DOHH2 (cell line): Measurements from ENCODE around the gene ZBTB47.

Experiments
- H3F3A ChIP-seq: fragments of 200-600 bp; sonication (generic), shearing (Covaris generic); 2 replicates; pipeline ENCODE4 v1.6.0; 2016; ENCODE audit warnings: antibody characterized with exemption, mild to moderate bottlenecking; ENCODE audit not compliant: control insufficient read depth, insufficient read depth
- H3K27ac ChIP-seq: fragments of 200-600 bp; sonication (generic); 2 replicates; pipeline ENCODE4 v1.5.1; 2014; ENCODE audit warnings: low read depth, mild to moderate bottlenecking, low read length, moderate library complexity
- H3K27me3 ChIP-seq: fragments of 200-600 bp; sonication (generic); 2 replicates; pipeline ENCODE4 v1.6.1; 2014; ENCODE audit warnings: mild to moderate bottlenecking, low read length, mixed read lengths; ENCODE audit not compliant: control insufficient read depth
- H3K36me3 ChIP-seq: fragments of 200-600 bp; sonication (generic); 2 replicates; pipeline ENCODE4 v1.6.1; 2014; ENCODE audit warnings: mild to moderate bottlenecking, low read length, moderate library complexity, mixed read lengths; ENCODE audit not compliant: control insufficient read depth
- H3K4me1 ChIP-seq: fragments of 200-600 bp; sonication (generic); 2 replicates; pipeline ENCODE4 v1.6.1; 2014; ENCODE audit warnings: mild to moderate bottlenecking, low read length, mixed read lengths; ENCODE audit not compliant: control insufficient read depth
- H3K4me2 ChIP-seq: fragments of 200-600 bp; sonication (generic); 2 replicates; pipeline ENCODE4 v1.6.0; 2014; ENCODE audit warnings: mild to moderate bottlenecking, low read length, moderate library complexity
- H3K4me3 ChIP-seq: fragments of 200-600 bp; sonication (generic); 2 replicates; pipeline ENCODE4 v1.5.1; 2014; ENCODE audit warnings: mild to moderate bottlenecking, low read length, mixed read lengths
- H3K79me2 ChIP-seq: fragments of 200-600 bp; sonication (generic); 2 replicates; pipeline ENCODE4 v1.6.1; 2014; ENCODE audit warnings: mild to moderate bottlenecking, low read length, mixed read lengths; ENCODE audit not compliant: control insufficient read depth
- H3K9me2 ChIP-seq: fragments of 200-600 bp; sonication (generic); replicated peaks from 2 replicates; pipeline ENCODE4 v1.6.1; 2014; ENCODE audit warnings: mild to moderate bottlenecking, low read length, mixed read lengths; ENCODE audit not compliant: control insufficient read depth
- H3K9me3 ChIP-seq: fragments of 200-600 bp; sonication (generic); 2 replicates; pipeline ENCODE4 v1.6.1; 2014; ENCODE audit warnings: antibody characterized with exemption, low read length, mixed read lengths; ENCODE audit not compliant: control insufficient read depth, insufficient read depth
- H4K20me1 ChIP-seq: fragments of 200-600 bp; sonication (generic); 2 replicates; pipeline ENCODE4 v1.6.0; 2014; ENCODE audit warnings: low read depth, mild to moderate bottlenecking, antibody characterized with exemption, low read length, moderate library complexity; ENCODE audit not compliant: control insufficient read depth, insufficient read depth
- CTCF ChIP-seq: fragments of 200-600 bp; sonication (generic); IDR thresholded peaks from one replicate; pipeline ENCODE4 v1.5.1; 2014; ENCODE audit warnings: antibody characterized with exemption, mild to moderate bottlenecking, low read depth, low read length; ENCODE audit not compliant: poor library complexity, severe bottlenecking
- EZH2phosphoT487 ChIP-seq: fragments of 200-600 bp; sonication (generic); IDR thresholded peaks from 2 replicates; pipeline ENCODE4 v1.6.1; 2017; ENCODE audit warnings: borderline replicate concordance, mild to moderate bottlenecking, antibody characterized with exemption, low read length, moderate library complexity, mixed read lengths

Gene ZBTB47

GRCh38 chr3:42702066-42702951 is 48.8 kb downstream of the ZBTB47 start, which contains the start of gene HHATL:
TSS of gene HHATL (minus strand) at chr3:42702798. CDS start at chr3:42700826, 1,972 bp downstream.
- Histone ChIP-seq H3F3A (no peaks in the 10 kb centered on the region), H3K36me3 (no peaks in the 10 kb centered on the region), H3K27ac (no peak within 1 kb of the TSS), H3K4me3 (no peak within 1 kb of the TSS), H3K4me1 (no peaks in the 10 kb centered on the region), H3K9me3 (no peaks in the 10 kb centered on the region), H3K79me2 (no peaks in the 10 kb centered on the region), H3K9me2 (no peaks in the 10 kb centered on the region), H3K4me2 (no peak within 1 kb of the TSS), H4K20me1 (no peaks in the 10 kb centered on the region), H3K27me3 (no peaks in the 10 kb centered on the region)
- TF ChIP-seq CTCF (no peak), EZH2phosphoT487 (no peak)

- TF ChIP-seq CTCF (no peak), EZH2phosphoT487 (no peak)
- Histone ChIP-seq H3K9me2 (no peaks in the 10 kb centered on the region), H3K9me3 (no peaks in the 10 kb centered on the region), H3K4me3 (no peak overlapping the region), H3K4me1 (no peaks in the 10 kb centered on the region), H3K79me2 (no peaks in the 10 kb centered on the region), H3K27ac (no peak overlapping the region), H3F3A (no peaks in the 10 kb centered on the region), H3K27me3 (no peaks in the 10 kb centered on the region), H3K36me3 (no peaks in the 10 kb centered on the region), H4K20me1 (no peaks in the 10 kb centered on the region), H3K4me2 (no peak overlapping the region)
Measured at GRCh38 chr3:42702982-42703694, 49.6 kb downstream of the ZBTB47 start.

- no peak overlapping the region for H3K4me2 ChIP-seq
- no peaks in the 10 kb centered on the region for H3K9me2 ChIP-seq
- no peak overlapping the region for H3K27ac ChIP-seq
- no peaks in the 10 kb centered on the region for H3K9me3 ChIP-seq
- H3K79me2 ChIP-seq: no peaks in the 10 kb centered on the region
- no peaks in the 10 kb centered on the region for H3K4me1 ChIP-seq
- H4K20me1 ChIP-seq: no peaks in the 10 kb centered on the region
- H3K27me3 ChIP-seq: no peaks in the 10 kb centered on the region
- H3F3A ChIP-seq: no peaks in the 10 kb centered on the region
- no peak overlapping the region for H3K4me3 ChIP-seq
- TF ChIP-seq EZH2phosphoT487: no peak
- TF ChIP-seq CTCF: no peak
- H3K36me3 ChIP-seq: no peaks in the 10 kb centered on the region
Measured at GRCh38 chr3:42703695-42704025, 50.2 kb downstream of the ZBTB47 start.
